KMS-11 (cell line): ENCODE results near the gene RNU4-1.

ENCODE experiments used
- H2AFZ ChIP-seq: fragments of 200-600 bp; sonication (generic); 2 replicates; pipeline ENCODE4 v1.6.1; 2016; ENCODE audit warnings: antibody characterized with exemption, mixed run types, low read depth
- H3K27ac ChIP-seq: fragments of 200-600 bp; sonication (generic); 2 replicates; pipeline ENCODE4 v1.6.1; 2016; ENCODE audit warnings: mild to moderate bottlenecking, mixed run types
- H3K27me3 ChIP-seq: fragments of 200-600 bp; sonication (generic); 2 replicates; pipeline ENCODE4 v1.6.1; 2017; ENCODE audit warnings: mild to moderate bottlenecking, low read depth, mixed run types, moderate library complexity; ENCODE audit not compliant: insufficient read depth
- H3K36me3 ChIP-seq: fragments of 200-600 bp; sonication (generic); 2 replicates; pipeline ENCODE4 v1.6.1; 2017; ENCODE audit warnings: mild to moderate bottlenecking, mixed run types; ENCODE audit not compliant: insufficient read depth
- H3K4me1 ChIP-seq: fragments of 200-600 bp; sonication (generic); 2 replicates; pipeline ENCODE4 v1.6.1; 2016; ENCODE audit warnings: mild to moderate bottlenecking, low read depth, mixed run types; ENCODE audit not compliant: poor library complexity, severe bottlenecking
- H3K4me2 ChIP-seq: fragments of 200-600 bp; sonication (generic); 2 replicates; pipeline ENCODE4 v1.7.0; 2016; ENCODE audit warnings: mild to moderate bottlenecking, mixed run types
- H3K4me3 ChIP-seq: fragments of 200-600 bp; sonication (generic); IDR thresholded peaks from 2 replicates; pipeline ENCODE4 v1.6.1; 2017; ENCODE audit warnings: low read depth, low read length, mixed read lengths; ENCODE audit not compliant: insufficient read depth
- H3K79me2 ChIP-seq: fragments of 200-600 bp; sonication (generic); 2 replicates; pipeline ENCODE4 v1.6.1; 2016; ENCODE audit warnings: low read depth, mixed run types; ENCODE audit not compliant: insufficient read depth
- H3K9ac ChIP-seq: fragments of 200-600 bp; sonication (generic); 2 replicates; pipeline ENCODE4 v1.6.1; 2016; ENCODE audit warnings: mild to moderate bottlenecking, mixed run types
- H4K20me1 ChIP-seq: fragments of 200-600 bp; sonication (generic); 2 replicates; pipeline ENCODE4 v1.6.1; 2016; ENCODE audit warnings: mild to moderate bottlenecking, mixed run types; ENCODE audit not compliant: insufficient read depth
- TF ChIP-seq, protein P1 (sequence below): fragments of 200-600 bp; sonication (generic); conservative IDR thresholded peaks from 2 replicates; pipeline ENCODE4 v1.6.1; 2017; ENCODE audit warnings: low read depth, mild to moderate bottlenecking, antibody characterized with exemption, low read length, moderate library complexity, mixed read lengths

RNU4-1 gene

DNA sequence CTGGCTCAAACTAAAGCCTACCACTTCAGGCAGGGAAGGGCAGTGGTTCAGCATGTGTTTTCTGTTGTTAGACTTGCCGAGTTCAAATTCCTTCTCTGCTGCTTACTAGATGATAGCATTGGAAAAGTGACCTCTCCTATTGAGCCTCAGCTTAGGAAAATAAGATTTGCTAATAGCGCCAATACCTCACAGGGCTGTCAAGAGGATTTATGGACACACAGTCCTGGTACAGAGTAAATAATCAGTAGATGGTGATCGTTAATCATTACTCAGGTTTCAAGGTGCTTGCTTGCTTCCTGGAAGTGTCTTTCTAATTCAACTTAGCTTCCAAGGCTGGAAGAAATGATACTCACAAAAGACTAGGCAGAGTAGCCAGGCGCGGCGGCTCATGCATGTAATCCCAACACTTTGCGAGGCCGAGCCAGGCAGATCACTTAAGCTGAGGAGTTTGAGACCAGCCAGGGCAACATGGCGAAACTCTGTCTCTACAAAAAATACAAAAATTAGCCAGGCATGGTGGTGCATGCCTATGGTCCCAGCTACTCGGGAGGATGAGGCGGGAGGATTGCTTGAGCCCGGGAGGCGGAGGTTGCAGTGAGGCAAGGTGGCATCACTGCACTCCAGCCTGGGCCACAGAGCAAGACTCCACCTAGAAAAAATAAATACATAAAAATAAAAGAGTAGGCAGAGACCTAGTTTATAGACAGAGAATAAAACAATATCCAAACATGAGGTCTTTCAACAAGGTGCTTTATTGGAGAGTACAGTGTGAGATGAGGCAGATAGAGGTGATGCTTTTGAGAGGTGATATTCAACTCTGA is 28.6 kb upstream of the RNU4-1 start:
- TF ChIP-seq, protein P1, sequence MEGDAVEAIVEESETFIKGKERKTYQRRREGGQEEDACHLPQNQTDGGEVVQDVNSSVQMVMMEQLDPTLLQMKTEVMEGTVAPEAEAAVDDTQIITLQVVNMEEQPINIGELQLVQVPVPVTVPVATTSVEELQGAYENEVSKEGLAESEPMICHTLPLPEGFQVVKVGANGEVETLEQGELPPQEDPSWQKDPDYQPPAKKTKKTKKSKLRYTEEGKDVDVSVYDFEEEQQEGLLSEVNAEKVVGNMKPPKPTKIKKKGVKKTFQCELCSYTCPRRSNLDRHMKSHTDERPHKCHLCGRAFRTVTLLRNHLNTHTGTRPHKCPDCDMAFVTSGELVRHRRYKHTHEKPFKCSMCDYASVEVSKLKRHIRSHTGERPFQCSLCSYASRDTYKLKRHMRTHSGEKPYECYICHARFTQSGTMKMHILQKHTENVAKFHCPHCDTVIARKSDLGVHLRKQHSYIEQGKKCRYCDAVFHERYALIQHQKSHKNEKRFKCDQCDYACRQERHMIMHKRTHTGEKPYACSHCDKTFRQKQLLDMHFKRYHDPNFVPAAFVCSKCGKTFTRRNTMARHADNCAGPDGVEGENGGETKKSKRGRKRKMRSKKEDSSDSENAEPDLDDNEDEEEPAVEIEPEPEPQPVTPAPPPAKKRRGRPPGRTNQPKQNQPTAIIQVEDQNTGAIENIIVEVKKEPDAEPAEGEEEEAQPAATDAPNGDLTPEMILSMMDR, result no peak
- no peak overlapping the region for H3K4me3 ChIP-seq
- no peak overlapping the region for H2AFZ ChIP-seq
- no peak overlapping the region for H3K4me2 ChIP-seq
- no peak overlapping the region for H3K27ac ChIP-seq
- no peaks in the 10 kb centered on the region for H4K20me1 ChIP-seq
- H3K27me3 ChIP-seq, result no peaks in the 10 kb centered on the region
- peaks cover 6% of the 10 kb centered on the region for H3K4me1 ChIP-seq
- H3K79me2 ChIP-seq, result no peaks in the 10 kb centered on the region
- no peaks in the 10 kb centered on the region for H3K36me3 ChIP-seq
- H3K9ac ChIP-seq, result no peak overlapping the region

DNA sequence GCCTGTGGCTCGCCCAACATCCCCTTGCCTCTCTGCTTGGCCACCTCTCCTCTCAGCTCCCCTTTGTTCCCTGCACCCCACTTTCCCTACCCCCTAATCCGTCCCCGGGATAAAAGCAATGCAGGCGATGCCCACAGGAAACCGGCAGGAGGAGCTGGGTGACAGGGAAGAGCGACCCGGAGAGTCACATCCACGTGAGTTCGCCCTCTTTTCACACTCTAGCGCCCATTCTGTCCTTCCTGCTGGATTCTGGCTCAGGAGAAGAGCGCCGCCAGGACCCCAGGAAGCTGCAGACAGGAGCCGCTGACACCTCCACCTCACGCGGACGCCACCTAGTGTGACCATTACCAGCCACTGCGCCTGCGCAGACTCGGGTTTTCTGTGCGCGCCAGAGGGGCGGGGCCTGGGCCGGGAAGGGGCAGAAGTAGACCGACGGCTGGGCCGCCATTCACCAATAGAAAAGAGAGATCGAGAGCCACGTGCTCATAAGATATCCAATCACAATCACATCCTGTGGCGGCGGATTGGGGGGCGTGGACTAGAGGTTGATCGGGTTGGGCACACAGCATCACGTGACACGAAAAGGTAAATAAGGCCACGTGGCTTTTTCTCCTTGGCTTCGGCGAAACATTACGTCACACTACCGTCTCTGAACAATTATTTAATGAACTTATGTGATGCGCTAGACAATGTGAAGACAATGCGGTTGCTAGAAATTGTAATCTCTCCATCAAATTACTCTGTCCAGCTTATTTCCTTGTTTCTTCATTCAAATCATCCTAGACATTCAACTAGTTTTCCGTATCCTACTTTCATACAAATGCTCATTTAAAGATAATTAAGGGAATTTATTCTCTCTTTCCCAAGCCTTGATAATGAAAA is 24.4 kb upstream of the RNU4-1 start:
- H3K36me3 ChIP-seq, result no peaks in the 10 kb centered on the region
- no peaks in the 10 kb centered on the region for H4K20me1 ChIP-seq
- no peak overlapping the region for H3K4me3 ChIP-seq
- H3K9ac ChIP-seq, result peak overlapping the region; percentile 83
- peak overlapping the region; percentile 59 for H2AFZ ChIP-seq
- TF ChIP-seq, protein P1, result peak; percentile 45; the same call in 1 of the 2 replicates
- H3K4me1 ChIP-seq, result peaks cover 6% of the 10 kb centered on the region
- H3K27me3 ChIP-seq, result no peaks in the 10 kb centered on the region
- H3K79me2 ChIP-seq, result no peaks in the 10 kb centered on the region
- H3K4me2 ChIP-seq, result peak overlapping the region; percentile 88
- H3K27ac ChIP-seq, result peak overlapping the region; percentile 67

DNA sequence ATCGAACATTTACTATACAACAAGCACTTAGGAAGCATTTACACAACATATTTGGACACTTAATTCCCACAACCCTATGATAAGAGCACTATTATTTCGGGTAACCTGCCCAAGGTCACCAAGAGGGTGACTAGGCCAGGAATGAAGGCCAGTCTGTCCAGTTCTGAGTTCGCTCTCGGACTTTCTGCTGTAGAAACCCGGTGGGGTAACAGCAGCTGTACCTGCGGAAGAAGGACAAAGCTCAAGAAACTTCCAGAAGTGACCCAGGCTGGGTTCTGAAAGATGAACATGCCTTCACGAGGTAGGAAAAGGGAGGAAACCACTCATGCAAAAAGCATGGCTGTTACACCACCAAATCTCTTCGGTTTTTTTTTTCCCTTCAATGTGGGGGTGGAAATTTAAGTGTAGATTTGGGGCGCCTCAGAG is 23.8 kb upstream of the RNU4-1 start:
- H4K20me1 ChIP-seq, result no peaks in the 10 kb centered on the region
- no peak overlapping the region for H3K4me3 ChIP-seq
- no peaks in the 10 kb centered on the region for H3K36me3 ChIP-seq
- peaks cover 6% of the 10 kb centered on the region for H3K4me1 ChIP-seq
- H3K9ac ChIP-seq, result peak overlapping the region; percentile 83
- H3K27ac ChIP-seq, result peak overlapping the region; percentile 67
- peak overlapping the region; percentile 88 for H3K4me2 ChIP-seq
- H3K27me3 ChIP-seq, result no peaks in the 10 kb centered on the region
- H3K79me2 ChIP-seq, result no peaks in the 10 kb centered on the region
- peak overlapping the region; percentile 38 for H2AFZ ChIP-seq
- TF ChIP-seq, protein P1, result no peak

DNA sequence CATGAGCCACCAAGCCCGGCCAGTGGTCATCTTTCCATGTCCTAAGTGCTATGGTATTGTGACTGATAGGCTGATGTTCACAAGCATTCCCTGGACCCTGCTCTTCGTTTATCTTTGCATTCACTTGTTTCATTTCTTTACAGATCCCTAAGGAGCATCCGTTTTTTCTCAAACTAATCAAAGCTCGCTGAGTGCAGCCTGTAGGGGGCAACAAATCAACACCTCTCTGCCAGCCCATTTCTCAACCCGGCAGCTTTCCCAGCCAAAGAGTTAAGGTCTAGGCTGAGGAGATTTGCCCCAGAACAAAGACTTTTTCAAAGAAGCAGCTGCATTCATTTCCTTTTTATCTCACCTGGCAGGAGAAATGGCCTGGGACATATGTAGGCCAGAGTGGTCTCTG is 21.2 kb upstream of the RNU4-1 start:
- Histone ChIP-seq H4K20me1 (no peaks in the 10 kb centered on the region), H3K9ac (no peak overlapping the region), H3K27me3 (no peaks in the 10 kb centered on the region), H3K4me2 (no peak overlapping the region), H3K27ac (no peak overlapping the region), H3K79me2 (no peaks in the 10 kb centered on the region), H3K36me3 (no peaks in the 10 kb centered on the region), H2AFZ (no peak overlapping the region), H3K4me3 (no peak overlapping the region), H3K4me1 (peaks cover 6% of the 10 kb centered on the region)
- TF ChIP-seq, protein P1, result no peak
